Mucosa of gallbladder (tissue), 1 donor: Measurements from ENCODE around the gene NMRK2. TPM values are rescaled to one million over a fixed set of nuclear protein-coding genes. Genes with fewer than 3 reads are reported as not detected.
"Not testable (repeated sequence)": the region's sequence is repeated elsewhere in the genome, so short reads cannot be mapped to it uniquely, and the experiment has no call there.

Experiments used
- DNase-seq: peaks from one replicate; pipeline ENCODE4 v3.0.0-alpha.2; 2020; ENCODE audit warnings: low spot score
- total RNA-seq: library from RNA; stranded (reverse); gene quantifications from one replicate; pipeline ENCODE4 v1.2.1, GENCODE V29; 2021
- donor health status: DM: no; HTN: no; CAD: no.

The NMRK2 gene
- total RNA-seq, 1 donor from 2014 or later, result not detected

DNA sequence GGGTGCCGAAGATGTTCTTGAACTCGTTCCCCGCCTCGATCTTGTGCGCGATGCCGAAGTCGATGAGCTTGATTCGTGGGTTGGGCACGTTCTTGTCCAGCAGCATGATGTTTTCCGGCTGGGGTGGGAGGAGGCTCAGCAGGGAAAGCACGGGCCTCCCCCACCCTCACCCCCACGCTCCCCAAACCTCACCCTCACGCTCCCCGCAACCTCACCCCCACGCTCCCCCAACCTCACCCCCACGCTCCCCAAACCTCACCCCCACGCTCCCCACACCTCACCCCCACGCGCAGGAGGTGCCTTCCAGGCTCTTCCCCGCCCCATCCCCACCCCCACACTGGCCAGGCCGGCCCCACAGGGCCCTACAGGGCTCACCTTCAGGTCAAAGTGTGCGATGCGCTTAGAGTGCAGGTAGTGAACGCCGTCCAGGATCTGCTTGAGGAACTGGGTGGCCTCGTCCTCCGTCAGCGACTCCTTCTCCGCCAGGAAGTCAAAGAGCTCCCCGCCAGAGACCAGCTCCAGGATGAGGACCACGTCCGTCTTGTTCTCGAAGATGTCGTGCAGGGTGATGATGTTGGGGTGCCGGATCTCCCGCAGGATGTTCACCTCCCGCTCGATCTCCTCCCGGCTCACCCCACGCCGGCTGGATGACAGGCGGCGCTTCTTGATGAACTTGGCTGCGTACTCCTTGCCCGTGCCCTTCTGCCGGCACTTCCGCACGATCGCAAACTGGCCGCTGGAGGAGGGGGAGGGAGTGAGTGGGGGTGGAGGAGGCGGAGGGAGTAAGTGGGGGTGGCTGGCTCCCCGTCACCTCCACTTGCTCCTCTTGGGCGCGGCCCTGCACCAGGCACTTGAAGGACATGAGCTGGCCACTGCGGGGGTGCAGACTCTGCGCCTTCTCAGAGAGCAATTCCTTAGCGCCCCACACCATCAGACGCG, 31.7 kb downstream of the NMRK2 start:
- DNase-seq, result no peak

DNA sequence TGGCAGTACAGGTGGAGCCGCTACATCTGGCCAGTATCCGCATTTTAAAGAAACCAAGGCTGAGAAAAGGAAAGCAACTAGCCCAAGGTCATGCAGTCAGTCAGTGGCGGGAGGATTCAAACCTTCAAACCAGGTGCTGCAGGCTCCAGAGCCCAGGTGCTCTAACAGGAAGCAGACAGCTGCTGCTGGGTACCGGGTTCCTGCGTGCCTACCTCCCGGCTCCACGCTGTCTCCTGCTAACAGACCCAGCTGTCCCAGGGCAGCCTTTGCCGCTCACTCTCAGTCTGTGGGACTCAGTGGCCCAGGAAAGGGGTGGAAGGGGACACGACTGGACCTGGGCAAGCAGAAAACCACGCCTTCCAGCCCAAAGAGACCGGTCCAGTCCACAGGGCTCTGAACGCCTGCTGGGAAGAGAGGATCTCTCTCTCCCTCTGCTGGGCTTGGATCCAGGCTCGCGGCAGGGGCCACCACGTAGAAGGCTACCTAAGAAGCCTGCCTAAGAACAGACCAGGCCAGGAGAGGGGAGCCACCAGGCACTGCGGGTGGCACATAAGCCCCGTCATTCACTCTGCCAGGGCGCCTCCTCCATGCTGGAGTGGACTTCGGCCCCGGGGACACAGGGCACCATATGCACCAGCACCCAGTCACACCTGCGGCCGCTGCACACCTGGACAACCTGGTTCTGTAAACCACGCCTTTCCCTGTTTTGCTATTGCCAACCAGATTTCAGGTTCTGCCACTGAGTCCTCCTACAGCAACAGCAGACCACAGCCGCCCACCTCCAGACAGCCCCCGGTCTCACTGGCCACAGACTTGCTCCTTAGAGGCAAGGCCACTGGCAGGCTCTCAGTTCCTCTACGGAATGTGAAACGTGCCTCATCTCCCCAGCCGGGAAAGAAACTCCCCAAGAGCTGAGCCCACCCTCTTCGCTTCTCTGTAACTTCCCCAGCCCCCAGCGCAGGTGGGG, 33.5 kb downstream of the NMRK2 start:
- DNase-seq, result peak; percentile 88

DNA sequence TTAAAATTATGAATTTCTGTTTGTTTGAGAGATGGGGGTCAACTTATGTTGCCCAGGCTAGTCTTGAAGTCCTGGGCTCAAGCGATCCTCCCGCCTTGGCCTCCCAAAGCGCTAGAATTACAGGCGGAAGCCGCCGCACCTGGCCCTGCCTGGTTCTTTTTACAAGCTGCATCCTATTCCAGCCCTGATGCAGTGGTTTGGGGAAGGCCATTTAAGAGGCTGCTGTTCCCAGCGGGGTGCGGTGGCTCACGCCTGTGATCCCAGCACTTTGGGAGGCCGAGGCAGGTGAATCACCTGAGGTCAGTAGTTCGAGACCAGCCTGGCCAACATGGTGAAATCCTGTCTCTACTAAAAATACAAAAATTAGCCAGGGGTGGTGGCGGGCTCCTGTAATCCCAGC, 35.1 kb downstream of the NMRK2 start:
- not testable (repeated sequence) for DNase-seq

DNA sequence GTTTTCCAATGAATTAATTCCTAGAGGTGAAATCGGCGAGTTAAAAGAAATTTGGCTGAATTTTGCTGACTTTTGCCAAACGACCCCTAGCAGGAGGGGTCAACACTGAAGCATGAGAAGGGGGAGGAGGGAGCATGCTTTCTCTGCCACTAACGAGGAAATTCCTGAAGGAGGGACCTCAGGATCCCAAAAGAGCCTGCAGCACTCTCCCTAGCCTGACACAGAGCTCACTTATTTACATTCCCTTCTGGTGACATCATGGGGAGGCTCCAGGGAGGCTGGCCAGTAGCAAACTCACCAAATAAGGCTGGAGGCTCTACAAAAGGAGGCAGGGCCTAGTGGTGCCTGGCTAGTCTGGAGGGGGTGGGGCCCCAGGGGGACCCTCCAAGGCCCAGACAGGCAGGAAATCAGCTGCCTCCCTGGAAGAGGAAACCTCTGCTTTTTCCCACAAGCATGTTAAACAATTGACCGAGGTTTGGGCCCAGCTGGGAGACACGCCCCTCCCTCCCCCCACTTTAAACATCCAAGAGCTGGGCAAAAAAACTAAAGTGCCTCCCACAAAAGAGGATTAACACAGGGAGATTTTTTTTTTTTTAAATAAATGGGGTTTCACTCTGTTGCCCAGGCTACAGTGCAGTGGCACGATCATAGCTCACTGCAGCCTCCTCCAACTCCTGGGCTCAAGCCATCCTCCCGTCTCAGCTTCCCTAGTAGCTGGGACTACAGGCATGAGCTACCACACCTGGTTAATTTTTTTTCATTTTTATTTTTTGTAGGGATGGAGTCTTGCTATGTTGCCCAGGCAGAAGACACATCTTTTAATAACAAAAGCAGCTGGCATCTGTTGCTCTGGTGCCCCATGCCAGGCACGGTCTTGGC, 35.9 kb downstream of the NMRK2 start:
- DNase-seq, result peak; percentile 94

DNA sequence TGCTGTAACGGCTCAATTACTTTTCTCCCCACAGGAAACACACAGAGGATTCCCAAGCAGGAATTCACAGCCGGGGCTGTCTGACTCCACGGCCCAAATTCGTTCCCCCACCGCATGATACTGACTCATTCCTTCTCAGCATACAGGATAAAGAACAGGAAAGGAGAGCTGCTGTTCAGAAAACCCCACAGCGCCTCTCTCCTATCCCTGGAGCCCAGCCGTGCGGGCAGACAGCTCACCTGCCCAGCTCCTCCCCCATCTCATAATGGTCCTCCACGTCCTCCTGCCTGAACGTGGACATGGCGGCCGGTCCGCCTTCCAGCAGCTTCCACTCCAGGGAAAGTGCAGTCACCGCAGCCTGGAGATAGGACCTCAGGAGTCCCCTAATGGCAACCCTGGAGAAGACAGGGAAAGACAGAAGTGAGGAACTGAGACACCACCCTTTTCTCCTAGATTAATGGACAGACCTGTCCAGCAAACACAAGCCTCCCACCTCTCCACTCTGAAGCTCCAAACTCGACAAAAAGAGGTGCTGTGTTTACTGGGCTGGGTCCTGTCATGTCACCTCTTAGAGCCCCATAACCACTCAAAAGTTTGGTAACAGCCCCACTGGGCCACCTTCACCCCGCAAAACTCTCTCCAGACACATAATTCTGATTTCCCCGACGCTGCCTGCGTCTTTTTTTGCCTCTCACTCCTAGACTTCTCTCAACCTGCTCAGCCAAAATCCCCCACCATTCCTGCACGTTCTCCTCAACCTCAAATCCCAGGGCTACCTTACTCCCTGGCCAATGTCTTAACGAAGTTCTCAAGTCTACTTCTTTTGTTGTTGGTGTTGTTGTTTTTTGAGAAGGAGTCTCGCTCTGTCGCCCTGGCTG, 36.8 kb downstream of the NMRK2 start:
- DNase-seq, result no peak

DNA sequence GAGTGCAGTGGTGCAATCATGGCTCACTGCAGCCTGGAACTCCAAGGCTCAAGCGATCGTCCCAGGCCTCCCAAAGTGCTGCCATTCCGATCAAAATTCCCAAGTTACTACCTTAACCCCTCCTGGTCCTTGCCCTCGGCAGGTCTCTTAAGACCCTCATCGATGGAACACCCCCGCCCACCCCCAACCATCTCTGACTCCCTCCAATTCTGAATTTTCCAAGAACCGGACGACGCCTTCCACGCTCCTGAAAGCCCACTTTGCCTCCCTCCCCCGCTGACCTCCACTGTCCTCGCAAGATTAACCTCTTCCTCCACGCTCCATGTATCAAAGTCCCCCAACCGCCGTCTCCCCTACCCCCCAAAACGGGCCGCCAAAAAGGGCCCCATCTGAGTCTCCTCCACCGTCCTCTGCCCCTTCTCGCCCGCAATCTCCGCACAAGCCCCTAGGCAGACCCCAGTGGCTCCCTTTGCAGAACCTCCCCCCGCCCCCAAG, 37.5 kb downstream of the NMRK2 start:
- DNase-seq, result no peak

DNA sequence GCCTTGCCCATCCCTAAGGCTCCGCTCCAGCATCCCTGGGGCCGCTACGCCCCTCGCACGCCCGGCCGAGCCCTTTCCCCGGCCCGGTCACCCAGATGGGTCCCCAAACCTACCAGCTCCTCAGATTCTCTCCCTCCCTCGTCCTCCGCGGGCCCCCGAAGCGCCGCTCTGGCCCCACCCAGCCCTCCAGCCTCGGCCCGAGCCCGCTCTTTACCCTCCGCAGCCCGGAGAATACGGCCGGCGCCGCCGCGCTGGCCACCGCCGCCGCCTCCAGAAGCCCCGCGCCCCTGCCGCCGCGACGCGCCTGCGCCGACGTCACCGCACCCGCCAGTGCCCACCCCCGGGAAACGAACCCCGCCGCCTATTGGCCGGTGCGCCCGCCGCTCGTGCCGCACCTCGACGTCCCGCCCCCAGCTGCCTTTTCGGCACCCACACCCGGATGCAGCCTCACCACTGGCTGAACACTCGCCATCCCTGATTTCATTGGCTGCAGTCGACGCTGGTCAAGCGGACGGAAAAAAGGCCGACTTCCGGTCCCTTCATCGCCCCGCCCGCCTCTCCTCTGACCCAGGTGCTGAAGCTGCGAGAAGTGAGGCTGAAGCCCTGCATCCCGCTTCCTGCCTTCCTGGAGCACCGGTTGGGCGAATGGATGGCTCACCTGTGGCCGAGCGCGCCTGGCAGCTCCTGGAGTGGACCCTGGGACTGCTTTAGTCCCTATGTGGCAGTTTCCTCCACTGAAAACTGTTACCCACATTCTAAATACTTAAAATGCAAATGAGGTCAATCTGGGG, 38.1 kb downstream of the NMRK2 start, which contains the start of gene DAPK3:
DAPK3 (minus strand) TSS at position 292 of the 791 bp plus-strand sequence. CDS start 1,364 bp downstream, outside the sequence.
- DNase-seq, result peak; percentile 98

DNA sequence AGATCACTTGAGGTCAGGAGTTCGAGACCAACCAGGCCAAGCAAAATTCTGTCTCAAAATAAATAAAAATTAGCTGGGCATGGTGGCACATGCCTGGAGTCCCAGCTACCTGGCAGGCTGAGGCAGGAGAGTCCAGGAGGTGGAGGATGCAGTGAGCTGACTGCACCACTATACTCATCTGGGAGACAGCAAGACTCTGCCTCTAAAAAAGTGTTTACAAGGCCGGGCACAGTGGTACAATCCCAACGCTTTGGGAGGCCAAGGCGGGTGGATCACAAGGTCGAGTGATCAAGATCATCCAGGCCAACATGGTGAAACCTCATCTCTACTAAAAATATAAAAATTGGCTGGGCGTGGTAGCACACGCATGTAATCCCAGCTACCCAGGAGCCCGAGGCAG, 42.3 kb downstream of the NMRK2 start:
- no peak for DNase-seq

DNA sequence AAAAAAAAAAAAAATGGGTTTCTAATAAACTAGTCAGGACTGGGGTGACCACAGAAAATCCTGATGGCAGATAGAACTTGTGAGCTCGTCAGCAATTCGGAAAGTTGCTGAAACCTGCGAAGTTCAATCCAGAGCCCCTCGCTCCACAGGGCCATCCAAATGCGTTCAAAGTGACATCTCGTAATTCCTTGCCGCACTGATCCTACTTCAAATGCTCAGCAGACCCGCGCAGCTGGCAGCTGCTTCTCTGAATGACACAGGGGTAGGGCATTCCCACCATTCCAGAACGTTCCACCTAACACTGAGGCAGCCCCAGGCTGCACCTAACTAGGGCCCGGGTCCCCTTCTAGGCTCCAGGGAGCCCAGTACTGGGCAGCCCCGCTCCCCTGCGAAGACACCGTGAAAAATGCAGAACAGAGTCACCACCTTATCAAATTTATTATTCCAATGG, 42.8 kb downstream of the NMRK2 start:
- DNase-seq, result no peak

DNA sequence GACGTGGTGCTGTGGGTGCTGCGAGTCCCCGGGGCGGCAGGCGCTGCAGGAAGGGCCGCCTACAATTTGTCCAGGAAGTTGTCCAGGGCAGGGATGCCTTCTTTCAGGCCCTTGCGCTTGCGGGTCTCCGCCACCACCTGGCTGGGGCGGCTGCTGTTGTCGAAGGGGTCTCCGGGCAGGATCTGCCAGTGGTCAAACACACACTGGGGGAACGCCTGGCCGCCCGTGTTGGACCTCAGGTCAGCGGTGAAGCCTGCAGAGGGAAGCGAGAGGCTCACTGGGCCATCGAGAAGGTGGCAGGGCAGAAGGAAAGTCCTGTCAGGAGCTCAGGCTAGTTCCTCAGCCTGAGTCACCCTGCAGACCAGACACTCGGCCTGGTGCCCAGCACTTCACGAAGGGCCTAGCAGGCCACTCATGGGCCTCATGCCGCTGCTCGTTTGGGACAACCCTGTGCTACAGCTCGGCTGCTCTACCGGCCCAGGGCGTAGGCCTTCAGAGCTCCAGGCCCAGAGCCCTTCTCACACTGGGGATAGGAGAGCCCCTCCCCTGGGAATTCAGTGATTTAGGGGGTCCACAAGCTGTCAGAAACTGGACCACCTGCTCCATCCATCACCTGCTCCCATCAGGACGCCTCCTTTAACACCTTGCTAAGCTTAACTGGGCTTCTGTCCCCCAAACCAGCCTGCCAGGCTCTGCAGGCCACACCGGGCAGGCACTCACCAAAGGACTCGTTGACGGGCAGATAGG, 43.8 kb downstream of the NMRK2 start:
- no peak for DNase-seq

DNA sequence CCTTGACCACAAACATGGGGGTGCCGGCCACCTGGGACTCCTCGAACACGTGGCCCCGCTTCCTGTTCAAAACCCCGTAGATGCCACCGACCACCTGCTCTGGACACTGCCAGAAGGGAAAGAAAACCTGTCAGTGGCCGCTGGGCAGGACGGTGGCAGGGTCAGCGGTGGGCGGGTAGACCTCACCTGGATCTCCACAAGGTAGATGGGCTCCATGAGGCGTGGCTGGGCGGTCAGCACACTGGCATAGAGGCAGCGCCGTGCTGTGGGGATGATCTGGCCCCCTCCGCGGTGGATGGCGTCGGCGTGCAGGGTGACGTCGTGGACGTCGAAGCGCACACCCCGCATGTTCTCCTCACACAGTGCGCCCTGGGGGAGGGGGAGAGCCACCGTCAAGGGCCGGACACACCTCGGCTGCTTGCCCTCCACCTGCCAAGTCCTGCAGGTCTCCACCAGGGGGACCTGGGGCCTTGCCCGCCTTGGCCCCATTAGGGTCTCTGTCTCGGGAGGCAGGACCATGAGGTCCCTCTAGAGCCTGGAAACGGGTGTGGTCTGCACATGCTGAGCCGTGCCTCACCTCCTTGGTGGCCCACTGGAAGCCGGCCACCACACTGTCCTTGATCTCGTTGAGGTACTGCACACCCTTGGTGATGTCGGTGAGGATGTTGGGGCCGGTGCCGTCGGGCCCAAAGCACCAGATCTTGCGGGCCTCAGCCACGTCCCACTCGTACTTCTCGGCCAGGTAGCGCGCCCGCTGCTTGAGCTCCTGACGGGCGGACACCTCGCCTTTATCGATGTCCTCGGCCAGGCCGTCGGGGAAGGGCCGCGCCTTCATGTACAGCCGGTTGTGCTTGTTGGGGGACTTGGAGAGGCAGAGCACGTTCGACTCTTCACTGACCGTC, 44.6 kb downstream of the NMRK2 start:
- DNase-seq, result no peak

DNA sequence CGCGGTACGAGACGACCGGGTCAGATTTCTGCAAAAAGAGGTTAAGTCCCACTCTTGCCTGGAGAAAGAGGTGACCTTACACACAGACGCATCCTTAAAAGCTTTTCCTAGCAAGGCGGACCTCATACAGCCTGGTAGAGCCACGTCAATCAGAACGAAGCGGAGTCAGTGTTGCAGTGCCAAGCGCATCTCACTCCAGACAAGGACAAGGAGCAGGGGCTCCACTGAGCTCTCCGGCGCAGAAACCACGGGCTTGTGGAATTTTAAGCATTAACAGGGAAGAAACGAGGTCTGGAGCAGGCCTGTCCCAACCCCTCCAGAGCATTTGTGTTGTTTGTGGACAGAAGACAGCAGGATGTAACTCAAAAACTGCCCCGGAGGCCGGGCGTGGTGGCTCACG, 45.3 kb downstream of the NMRK2 start:
- DNase-seq, result no peak

DNA sequence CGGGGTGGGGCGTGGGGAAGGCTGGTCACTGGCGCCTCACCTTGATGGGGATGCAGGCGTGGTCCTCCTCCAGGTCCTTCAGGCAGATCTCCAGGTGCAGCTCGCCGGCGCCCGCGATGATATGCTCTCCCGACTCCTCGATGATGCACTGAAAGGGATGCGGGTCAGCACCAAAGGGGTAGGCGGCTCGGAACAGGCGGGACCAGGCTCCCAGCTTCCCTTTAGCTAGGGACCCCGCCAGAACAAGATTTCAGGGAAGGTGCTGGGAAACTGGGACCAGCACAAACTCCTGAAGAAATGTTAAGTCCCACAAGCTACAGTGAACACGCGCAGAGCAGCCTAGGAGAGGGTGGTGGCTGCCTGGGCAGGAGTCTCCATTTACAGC, 46.4 kb downstream of the NMRK2 start:
- DNase-seq, result no peak

DNA sequence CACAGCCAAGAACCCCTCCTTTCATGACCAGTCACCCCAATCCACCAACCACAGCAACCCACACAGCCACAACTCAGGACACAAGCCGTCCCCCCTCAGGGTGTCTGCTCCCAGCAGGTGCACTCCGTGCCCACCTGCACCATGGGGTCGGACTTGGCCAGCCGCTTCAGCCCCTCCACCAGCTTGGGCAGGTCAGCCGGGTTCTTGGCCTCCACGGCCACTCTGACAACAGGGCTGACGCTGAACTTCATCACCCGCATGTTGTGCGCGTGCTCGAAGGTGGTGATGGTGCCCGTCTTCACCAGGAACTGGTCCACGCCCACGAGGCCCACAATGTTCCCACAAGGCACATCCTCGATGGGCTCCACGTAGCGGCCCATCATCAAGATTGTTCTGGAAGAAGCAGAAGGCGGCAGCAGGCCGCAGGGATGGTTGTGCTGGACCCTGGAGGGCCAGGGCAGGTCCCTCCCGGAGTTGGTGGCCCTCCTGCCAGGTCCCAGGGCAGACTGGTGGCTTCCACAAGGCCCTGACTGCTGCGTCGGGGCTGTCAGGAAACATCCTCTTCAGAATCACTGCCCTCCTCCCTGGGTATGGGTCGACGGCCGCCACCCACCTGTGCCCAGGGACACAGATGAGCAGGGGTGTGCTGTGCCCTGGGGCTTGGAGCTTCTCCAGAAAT, 46.9 kb downstream of the NMRK2 start:
- no peak for DNase-seq

DNA sequence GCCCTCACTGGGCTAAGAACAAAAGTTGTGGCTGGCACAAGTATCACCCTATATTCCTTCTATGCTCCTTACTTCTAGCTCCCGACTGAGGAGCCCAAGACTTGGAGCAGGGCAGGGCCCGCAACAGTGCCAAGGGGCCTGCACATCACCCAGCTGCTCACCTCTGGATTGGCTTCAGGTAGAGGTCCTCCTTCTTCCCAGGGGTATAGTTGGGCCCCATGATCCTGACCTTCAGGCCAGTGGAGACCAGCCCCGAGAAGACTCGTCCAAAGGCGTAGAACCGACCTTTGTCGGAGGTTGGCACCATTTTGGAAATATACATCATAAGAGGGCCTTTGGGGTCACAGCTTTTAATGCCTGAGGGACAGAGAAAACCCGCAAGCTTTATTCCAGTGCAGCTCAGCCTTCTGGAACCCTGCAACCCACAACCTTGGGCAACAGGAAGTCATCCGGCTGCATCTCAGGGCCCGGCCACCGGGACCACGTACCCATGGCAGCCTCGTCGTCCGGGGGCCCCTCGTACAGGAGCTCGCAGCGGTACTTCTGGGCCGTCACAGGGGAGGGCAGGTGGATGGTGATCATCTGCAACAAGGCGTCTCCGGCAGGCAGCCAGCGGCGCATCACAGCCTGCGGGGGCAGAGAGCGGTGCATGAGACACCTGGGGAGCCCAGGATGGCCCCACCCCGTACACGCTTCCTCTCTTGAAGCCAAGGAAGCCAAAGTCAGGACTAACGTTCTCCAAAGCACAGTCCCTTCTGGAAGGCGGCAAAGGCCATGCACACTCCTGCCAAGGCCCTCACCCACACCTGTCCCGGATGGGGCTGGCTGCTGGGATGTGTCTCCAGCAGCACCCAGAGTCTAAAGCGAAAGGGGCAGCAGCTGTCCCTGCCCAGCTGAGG, 47.7 kb downstream of the NMRK2 start:
- no peak for DNase-seq

DNA sequence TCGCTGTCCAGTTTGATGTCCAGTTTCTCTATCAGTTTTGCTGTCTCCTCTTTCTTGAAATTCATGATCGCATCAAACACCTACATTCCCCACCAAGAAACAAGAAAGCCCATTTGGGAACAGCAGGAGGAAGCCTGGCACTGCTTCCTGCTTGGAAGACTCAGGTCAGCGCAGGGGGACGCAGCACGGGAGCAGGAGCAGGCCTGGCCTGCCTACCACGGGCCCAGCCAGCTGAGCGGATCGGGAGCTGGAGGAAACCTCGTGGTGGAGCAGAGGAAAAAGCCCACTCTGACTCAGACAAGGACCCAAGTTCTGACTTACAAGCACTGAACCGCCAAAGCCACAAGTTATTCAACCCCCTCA, 48.5 kb downstream of the NMRK2 start:
- DNase-seq, result no peak
